Activated T-helper 1 cell treated with anti-CD3 and anti-CD28 coated beads, Interleukin-12 subunit alpha, Interleukin-12 subunit beta, Interleukin-2, Interleukin-4 antibody, amounts not matched to agents 30 ng/mL and 10 ng/mL and 1 ng/mL, durations not matched to agents 14 hours and 24 hours and 36 hours (primary cell): Measurements from ENCODE around the gene INAFM2. TPM values are rescaled to one million over a fixed set of nuclear protein-coding genes. Genes with fewer than 3 reads are reported as not detected.
A peak's percentile ranks its signal among the peaks of the same experiment; 100 is the strongest.

Experiments used
- DNase-seq: peaks from one replicate; pipeline ENCODE4 v3.0.0; 2021; ENCODE audit warnings: low spot score
- H3K27ac Mint-ChIP-seq: one replicate; pipeline ENCODE4 v1.8.0; 2021; ENCODE audit warnings: mild to moderate bottlenecking, mixed read lengths
- H3K27me3 Mint-ChIP-seq: one replicate; pipeline ENCODE4 v1.8.0; 2022; ENCODE audit warnings: mild to moderate bottlenecking, moderate library complexity, mixed read lengths; ENCODE audit not compliant: insufficient read depth
- H3K36me3 Mint-ChIP-seq: one replicate; pipeline ENCODE4 v1.8.0; 2021; ENCODE audit warnings: low read depth, mixed read lengths
- H3K4me1 Mint-ChIP-seq: one replicate; pipeline ENCODE4 v1.8.0; 2021; ENCODE audit warnings: low read depth, mixed read lengths
- H3K4me3 Mint-ChIP-seq: one replicate; pipeline ENCODE4 v1.8.0; 2021; ENCODE audit warnings: mild to moderate bottlenecking, moderate library complexity, mixed read lengths
- H3K9me3 Mint-ChIP-seq: one replicate; pipeline ENCODE4 v1.8.0; 2021; ENCODE audit warnings: mixed read lengths
- intact Hi-C: fragments of 100-400 bp; cut with micrococcal nuclease; formaldehyde crosslinking; loops from one replicate; pipeline ENCODE4 v1.15.1; 2024
- total RNA-seq: library from RNA; stranded (reverse); gene quantifications from 2 replicates; pipeline ENCODE4 v1.2.3, GENCODE V29; 2022

Gene INAFM2
- total RNA-seq, 1 donor from 2014 or later = 19.2 TPM

GRCh38 chr15:40329804-40330203 lies 6.3 kb downstream of the INAFM2 start:
- Mint-ChIP-seq H3K27ac (no peak overlapping the region), H3K4me1 (peaks cover 50% of the 10 kb centered on the region), H3K27me3 (peaks cover 11% of the 10 kb centered on the region), H3K9me3 (no peaks in the 10 kb centered on the region), H3K36me3 (peaks cover 8% of the 10 kb centered on the region), H3K4me3 (no peak overlapping the region)
- DNase-seq = no peak
- intact Hi-C loops = no loop called here

DNA sequence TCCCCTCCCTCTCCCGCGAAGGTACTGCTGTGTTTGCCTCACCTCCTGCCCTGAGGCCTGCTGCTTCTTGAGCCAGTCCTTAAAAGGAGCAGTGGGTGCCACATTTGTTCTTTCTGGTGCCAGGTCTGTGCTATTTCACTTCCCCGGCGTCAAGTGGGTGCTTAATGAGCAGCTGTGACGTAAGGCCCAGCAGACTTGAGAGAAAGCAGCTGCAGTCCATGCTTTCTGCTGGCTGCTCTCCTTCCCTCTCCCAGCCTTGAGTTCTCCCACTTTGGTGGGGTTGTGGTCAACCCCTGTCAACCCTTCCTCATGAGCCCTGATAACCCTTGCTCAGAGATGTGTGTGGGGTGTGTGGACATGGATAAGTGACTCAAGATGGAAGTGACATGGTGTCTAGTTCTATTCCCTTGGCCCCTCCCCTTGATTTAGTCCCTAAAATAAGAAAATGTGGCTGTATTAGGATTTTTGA lies 6.9 kb downstream of the INAFM2 start:
- H3K4me1 Mint-ChIP-seq = peaks cover 44% of the 10 kb centered on the region
- no peaks in the 10 kb centered on the region for H3K9me3 Mint-ChIP-seq
- DNase-seq = no peak
- no peak overlapping the region for H3K27ac Mint-ChIP-seq
- intact Hi-C loops = no loop called here
- peaks cover 5% of the 10 kb centered on the region for H3K36me3 Mint-ChIP-seq
- no peak overlapping the region for H3K4me3 Mint-ChIP-seq
- H3K27me3 Mint-ChIP-seq = peaks cover 6% of the 10 kb centered on the region

- no peak overlapping the region for H3K4me3 Mint-ChIP-seq
- peaks cover 3% of the 10 kb centered on the region for H3K36me3 Mint-ChIP-seq
- H3K9me3 Mint-ChIP-seq = no peaks in the 10 kb centered on the region
- no peak overlapping the region for H3K27ac Mint-ChIP-seq
- DNase-seq = no peak
- peaks cover 39% of the 10 kb centered on the region for H3K4me1 Mint-ChIP-seq
- H3K27me3 Mint-ChIP-seq = peaks cover 4% of the 10 kb centered on the region
- intact Hi-C loops = no loop called here
Observed at GRCh38 chr15:40331026-40331425, 7.5 kb downstream of the INAFM2 start.

DNA sequence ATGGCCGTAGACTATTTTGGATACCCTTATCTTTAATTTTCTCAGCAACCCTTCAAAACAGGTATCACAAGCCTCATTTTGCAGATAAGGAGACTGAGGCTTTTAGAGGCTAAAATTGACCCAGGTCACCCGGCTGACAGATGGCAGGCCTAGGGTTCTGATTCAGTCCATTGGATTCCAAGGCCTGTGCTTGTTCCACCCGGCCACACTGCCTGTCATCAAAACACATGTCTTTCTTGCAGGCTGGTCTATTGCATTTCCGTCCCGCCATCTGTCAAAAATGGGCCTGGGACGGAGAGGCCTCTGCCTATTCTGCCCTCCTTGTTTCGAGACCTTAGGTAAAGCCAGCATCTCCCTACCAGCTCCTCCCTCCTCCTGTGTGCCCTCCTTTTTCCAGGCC lies 8.1 kb downstream of the INAFM2 start:
- peaks cover 1% of the 10 kb centered on the region for H3K36me3 Mint-ChIP-seq
- H3K4me3 Mint-ChIP-seq = no peak overlapping the region
- no peaks in the 10 kb centered on the region for H3K9me3 Mint-ChIP-seq
- intact Hi-C loops = no loop called here
- H3K4me1 Mint-ChIP-seq = peaks cover 35% of the 10 kb centered on the region
- H3K27me3 Mint-ChIP-seq = peaks cover 3% of the 10 kb centered on the region
- no peak overlapping the region for H3K27ac Mint-ChIP-seq
- no peak for DNase-seq

DNA sequence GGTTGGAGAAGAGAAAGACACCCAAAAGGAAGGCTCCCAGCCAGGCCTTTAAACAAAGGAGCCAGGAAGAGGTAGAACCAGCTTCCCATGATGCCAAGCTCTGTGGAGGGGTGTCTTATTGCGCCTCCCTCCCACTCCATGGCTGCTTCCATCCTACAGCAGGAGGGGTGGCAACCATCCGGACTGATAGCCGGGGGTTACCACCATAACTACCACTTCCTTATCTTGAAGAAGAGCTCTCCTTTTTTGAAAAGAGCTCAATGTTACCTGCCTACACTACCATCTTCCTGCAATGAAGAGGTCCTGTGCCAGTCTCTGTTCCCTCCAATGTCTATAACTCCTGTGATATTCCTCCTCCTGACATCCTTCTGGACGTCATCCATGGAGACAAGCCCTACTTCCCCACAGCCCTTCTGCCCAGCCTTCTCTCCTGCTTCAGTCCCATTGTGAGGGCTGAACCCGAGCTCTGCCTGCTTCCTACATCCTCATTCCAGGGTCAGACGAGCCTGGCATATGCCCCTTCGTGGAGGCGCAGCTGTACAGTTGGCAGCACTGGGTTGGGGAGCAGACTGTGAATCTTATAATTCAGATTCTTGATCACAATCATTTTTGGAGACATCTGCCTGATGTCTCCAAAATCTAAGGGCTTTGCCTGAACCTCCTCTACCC lies 8.8 kb downstream of the INAFM2 start:
- H3K4me3 Mint-ChIP-seq = no peak overlapping the region
- H3K4me1 Mint-ChIP-seq = peaks cover 30% of the 10 kb centered on the region
- H3K27ac Mint-ChIP-seq = no peak overlapping the region
- intact Hi-C loops = no loop called here
- no peaks in the 10 kb centered on the region for H3K36me3 Mint-ChIP-seq
- no peaks in the 10 kb centered on the region for H3K9me3 Mint-ChIP-seq
- H3K27me3 Mint-ChIP-seq = peaks cover 3% of the 10 kb centered on the region
- DNase-seq = no peak

DNA sequence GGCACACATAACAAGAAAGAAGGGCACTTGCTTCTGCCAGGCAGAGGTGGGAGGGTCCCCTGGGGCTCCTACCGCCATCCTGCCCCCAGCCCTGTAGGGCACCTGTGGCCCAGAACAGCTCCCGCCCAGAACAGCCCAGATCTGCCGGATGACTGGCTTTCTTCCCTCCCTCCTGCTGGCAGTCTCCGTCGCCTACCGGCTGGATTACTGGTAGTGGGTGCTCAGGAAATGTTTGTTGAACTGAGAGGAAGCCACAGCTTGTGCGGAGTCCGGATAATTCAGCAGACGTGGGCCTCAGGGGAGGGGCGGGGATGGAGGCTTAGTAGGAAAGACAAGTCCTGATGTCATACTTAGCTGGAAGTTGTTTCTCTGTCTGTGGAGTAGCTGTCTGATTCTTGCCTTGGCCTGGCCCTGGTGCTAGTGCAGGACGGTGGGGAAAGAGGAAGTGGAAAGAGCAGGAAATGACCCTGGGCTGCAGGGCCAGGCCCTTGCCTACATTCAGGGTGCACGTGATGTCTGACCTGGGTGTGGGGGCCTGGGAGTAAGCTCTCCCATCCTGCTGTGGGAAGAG lies 10.5 kb downstream of the INAFM2 start:
- Mint-ChIP-seq H3K27me3 (peaks cover 1% of the 10 kb centered on the region), H3K4me3 (peak overlapping the region; percentile 17), H3K4me1 (peaks cover 19% of the 10 kb centered on the region), H3K36me3 (no peaks in the 10 kb centered on the region), H3K9me3 (no peaks in the 10 kb centered on the region), H3K27ac (peak overlapping the region; percentile 73)
- intact Hi-C loops = no loop called here
- DNase-seq = no peak

GRCh38 chr15:40334541-40334940 lies 11.0 kb downstream of the INAFM2 start:
- Mint-ChIP-seq H3K27me3 (peaks cover 1% of the 10 kb centered on the region), H3K27ac (no peak overlapping the region), H3K4me1 (peaks cover 18% of the 10 kb centered on the region), H3K36me3 (no peaks in the 10 kb centered on the region), H3K4me3 (no peak overlapping the region), H3K9me3 (no peaks in the 10 kb centered on the region)
- no peak for DNase-seq
- intact Hi-C loops = no loop called here

GRCh38 chr15:40334941-40335795 lies 11.7 kb downstream of the INAFM2 start:
- intact Hi-C loops = loop anchor here (5.0 kb wide), 1 partner anchor 118 kb away; no protein-coding TSS in a partner anchor
- H3K4me1 Mint-ChIP-seq = peaks cover 18% of the 10 kb centered on the region
- H3K9me3 Mint-ChIP-seq = no peaks in the 10 kb centered on the region
- no peak overlapping the region for H3K27ac Mint-ChIP-seq
- no peaks in the 10 kb centered on the region for H3K27me3 Mint-ChIP-seq
- H3K4me3 Mint-ChIP-seq = no peak overlapping the region
- no peak for DNase-seq
- no peaks in the 10 kb centered on the region for H3K36me3 Mint-ChIP-seq

DNA sequence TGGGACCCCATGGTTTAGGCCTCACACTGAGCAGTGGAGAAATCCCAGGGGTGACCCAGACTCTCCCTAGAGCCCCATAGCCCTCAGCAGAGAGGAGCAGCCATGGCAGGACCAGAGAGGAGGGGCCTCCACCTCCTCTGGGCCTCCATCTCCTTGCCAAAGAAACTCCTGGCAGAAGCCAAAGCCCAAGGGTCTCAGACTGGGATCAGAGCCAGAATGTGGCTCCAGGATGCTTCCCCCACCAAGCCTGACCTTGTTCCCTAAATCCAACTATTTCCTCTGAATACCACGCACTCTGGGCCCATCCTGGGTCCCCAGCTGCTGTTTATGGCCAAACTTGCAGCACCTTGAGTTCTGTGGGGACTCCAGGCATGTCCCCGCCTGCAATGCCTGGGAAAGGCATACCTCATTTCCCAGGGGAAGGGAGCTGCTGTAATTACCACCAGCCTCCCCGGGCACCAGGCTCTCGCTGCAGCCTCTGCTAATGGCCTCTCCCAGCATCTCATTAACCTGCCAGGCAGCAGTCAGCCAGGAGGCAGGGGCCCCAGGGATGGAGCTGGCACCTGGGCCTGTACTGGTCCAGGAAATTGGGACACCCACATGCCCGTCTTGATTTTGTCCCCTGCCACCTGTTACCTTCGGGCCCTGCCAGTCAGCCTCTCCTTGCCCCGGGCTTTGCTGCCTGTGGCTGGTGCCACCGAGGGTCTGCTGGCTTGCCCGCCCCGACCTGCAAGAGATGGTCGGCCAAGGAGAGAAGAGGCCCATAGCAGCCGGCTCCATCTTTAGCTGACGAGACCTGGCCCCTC lies 12.6 kb downstream of the INAFM2 start:
- Mint-ChIP-seq H3K4me1 (peaks cover 18% of the 10 kb centered on the region), H3K36me3 (no peaks in the 10 kb centered on the region), H3K4me3 (no peak overlapping the region), H3K27ac (no peak overlapping the region), H3K27me3 (no peaks in the 10 kb centered on the region), H3K9me3 (no peaks in the 10 kb centered on the region)
- intact Hi-C loops = loop anchor here (5.0 kb wide), 1 partner anchor 119 kb away; no protein-coding TSS in a partner anchor
- no peak for DNase-seq

DNA sequence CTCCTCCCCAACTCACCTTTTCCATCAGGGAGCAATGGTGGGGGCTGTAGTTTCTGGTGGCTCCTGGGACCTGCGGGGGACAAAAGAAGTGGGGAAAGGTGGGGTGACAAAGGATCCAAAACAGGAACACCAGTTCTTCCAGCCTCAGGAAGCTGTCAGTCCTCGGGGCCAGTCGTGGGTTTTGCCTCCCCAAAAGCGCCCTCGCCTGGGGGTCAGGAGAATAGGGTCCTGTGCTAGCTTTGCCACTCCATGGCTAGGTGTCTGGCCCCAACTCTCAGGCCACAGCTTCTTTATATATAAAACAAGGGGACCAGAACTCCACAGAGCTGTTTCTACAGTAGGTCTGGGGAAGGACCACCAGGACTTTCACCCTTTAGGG lies 13.2 kb downstream of the INAFM2 start:
- Mint-ChIP-seq H3K27me3 (no peaks in the 10 kb centered on the region), H3K36me3 (no peaks in the 10 kb centered on the region), H3K4me3 (no peak overlapping the region), H3K4me1 (peaks cover 18% of the 10 kb centered on the region), H3K9me3 (no peaks in the 10 kb centered on the region), H3K27ac (no peak overlapping the region)
- no peak for DNase-seq
- intact Hi-C loops = loop anchor here (5.0 kb wide), 1 partner anchor 119 kb away; no protein-coding TSS in a partner anchor

- no peaks in the 10 kb centered on the region for H3K9me3 Mint-ChIP-seq
- intact Hi-C loops = loop anchor here (5.0 kb wide), 1 partner anchor 120 kb away; no protein-coding TSS in a partner anchor
- no peak for DNase-seq
- H3K4me1 Mint-ChIP-seq = peaks cover 18% of the 10 kb centered on the region
- H3K36me3 Mint-ChIP-seq = no peaks in the 10 kb centered on the region
- no peak overlapping the region for H3K27ac Mint-ChIP-seq
- no peak overlapping the region for H3K4me3 Mint-ChIP-seq
- H3K27me3 Mint-ChIP-seq = no peaks in the 10 kb centered on the region
Observed at GRCh38 chr15:40337597-40337996, 14.1 kb downstream of the INAFM2 start.

DNA sequence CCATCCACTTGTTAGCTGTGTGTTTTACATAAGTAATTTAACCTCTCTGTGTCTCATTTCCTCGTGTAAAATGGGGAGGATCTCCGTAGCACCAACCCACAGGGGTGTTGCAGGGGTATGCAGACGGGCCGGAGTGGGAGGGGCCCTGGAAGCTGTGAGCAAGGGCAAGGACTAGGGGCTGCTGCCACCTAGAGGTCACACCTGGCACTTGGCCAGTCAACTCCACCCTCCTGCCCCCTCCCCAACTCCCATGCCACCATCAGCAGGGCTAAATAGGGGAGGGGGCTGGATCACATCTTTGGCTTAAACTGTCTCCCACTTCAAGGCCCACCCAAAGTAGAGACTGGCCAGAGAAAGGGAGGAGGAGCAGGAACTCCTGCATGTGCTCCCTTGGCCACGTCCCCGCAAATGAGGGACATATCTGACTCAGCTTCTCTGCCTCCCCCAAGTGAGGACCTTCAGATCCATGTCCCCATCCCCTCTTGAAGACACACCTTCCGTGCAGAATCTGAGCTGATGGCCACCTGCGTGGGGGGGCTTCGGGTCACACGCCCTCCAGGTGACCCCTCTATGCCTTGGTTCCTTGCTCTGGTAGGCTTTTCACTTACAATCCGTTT lies 14.7 kb downstream of the INAFM2 start:
- DNase-seq = peak; percentile 70
- Mint-ChIP-seq H3K36me3 (no peaks in the 10 kb centered on the region), H3K27me3 (peaks cover 2% of the 10 kb centered on the region), H3K4me1 (peaks cover 18% of the 10 kb centered on the region), H3K9me3 (no peaks in the 10 kb centered on the region), H3K27ac (no peak overlapping the region), H3K4me3 (no peak overlapping the region)
- intact Hi-C loops = loop anchor here (1.0 to 5.0 kb wide), 4 partner anchors 17 to 121 kb away; partner anchors contain the start of gene PLCB2
